ENCODE data around the gene DYNC1I2. TPM values are rescaled to one million over a fixed set of nuclear protein-coding genes. Genes with fewer than 3 reads are reported as not detected.
"Not testable (repeated sequence)": the region's sequence is repeated elsewhere in the genome, so short reads cannot be mapped to it uniquely, and the experiment has no call there.

The DYNC1I2 gene
- total RNA-seq, 1 donor from 2014 or later, result 52.0 TPM

DNA sequence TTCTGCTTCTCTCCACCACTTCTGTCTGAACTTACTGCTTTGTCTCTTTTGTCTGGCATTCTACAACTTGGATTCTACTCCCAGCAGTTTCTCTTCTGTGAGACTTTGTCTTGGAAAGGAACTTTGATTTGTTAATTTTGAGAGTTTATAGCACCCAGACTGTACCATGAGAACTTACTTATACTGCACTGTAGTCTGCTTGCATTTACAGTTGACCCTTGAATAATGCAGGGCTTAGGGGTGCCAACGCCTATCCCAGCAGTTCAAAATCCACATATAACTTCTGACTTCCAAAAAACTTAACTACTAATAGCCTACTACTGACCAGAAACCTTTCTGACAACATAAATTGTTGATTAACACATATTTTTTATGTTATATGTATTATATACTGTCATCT, 55.5 kb downstream of the DYNC1I2 start:
- Mint-ChIP-seq H3K27me3 (no peaks in the 10 kb centered on the region), H3K9me3 (peaks cover 3% of the 10 kb centered on the region), H3K27ac (no peak overlapping the region), H3K4me1 (peaks cover 33% of the 10 kb centered on the region), H3K36me3 (ENCODE audit: low read depth) (peaks cover 62% of the 10 kb centered on the region), H3K4me3 (no peak overlapping the region)
- TF ChIP-seq, protein P1, sequence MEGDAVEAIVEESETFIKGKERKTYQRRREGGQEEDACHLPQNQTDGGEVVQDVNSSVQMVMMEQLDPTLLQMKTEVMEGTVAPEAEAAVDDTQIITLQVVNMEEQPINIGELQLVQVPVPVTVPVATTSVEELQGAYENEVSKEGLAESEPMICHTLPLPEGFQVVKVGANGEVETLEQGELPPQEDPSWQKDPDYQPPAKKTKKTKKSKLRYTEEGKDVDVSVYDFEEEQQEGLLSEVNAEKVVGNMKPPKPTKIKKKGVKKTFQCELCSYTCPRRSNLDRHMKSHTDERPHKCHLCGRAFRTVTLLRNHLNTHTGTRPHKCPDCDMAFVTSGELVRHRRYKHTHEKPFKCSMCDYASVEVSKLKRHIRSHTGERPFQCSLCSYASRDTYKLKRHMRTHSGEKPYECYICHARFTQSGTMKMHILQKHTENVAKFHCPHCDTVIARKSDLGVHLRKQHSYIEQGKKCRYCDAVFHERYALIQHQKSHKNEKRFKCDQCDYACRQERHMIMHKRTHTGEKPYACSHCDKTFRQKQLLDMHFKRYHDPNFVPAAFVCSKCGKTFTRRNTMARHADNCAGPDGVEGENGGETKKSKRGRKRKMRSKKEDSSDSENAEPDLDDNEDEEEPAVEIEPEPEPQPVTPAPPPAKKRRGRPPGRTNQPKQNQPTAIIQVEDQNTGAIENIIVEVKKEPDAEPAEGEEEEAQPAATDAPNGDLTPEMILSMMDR (IDR thresholded peaks at IDR 0.05), result no peak
- intact Hi-C loops (cut with micrococcal nuclease), result no loop called here
- CTCF ChIA-PET, result no interaction called here
- ATAC-seq (ENCODE audit: low read depth) (no peak), DNase-seq (no peak)
- POLR2A ChIA-PET, result no interaction called here

DNA sequence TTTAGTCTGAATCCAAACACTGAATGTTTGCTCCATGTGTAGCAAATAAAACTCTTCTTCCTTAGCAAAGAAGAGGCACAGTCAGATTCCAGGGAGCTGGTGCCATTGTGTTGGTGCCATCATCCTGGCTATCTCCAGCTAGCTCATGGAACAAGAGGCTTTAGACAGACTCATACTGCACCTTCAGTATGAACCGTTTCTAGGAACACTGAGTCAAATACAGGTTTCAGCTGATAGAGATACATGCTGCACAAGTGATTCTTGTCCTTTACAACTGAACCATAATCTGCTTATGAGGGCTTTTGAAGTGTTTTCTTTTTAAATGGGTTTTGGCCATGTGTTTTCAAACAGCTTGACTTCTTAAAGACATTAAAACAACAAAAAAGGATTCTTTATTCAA, 57.9 kb downstream of the DYNC1I2 start:
- DNase-seq, result no peak
- intact Hi-C loops (cut with micrococcal nuclease), result no loop called here
- POLR2A ChIA-PET, result no interaction called here
- H3K36me3 Mint-ChIP-seq (ENCODE audit: low read depth), result peaks cover 71% of the 10 kb centered on the region
- H3K27me3 Mint-ChIP-seq, result no peaks in the 10 kb centered on the region
- H3K4me1 Mint-ChIP-seq, result peaks cover 33% of the 10 kb centered on the region
- TF ChIP-seq, protein P1 (IDR thresholded peaks at IDR 0.05), result no peak
- no peaks in the 10 kb centered on the region for H3K9me3 Mint-ChIP-seq
- CTCF ChIA-PET, result no interaction called here
- no peak overlapping the region for H3K27ac Mint-ChIP-seq
- no peak for ATAC-seq (ENCODE audit: low read depth)
- no peak overlapping the region for H3K4me3 Mint-ChIP-seq

DNA sequence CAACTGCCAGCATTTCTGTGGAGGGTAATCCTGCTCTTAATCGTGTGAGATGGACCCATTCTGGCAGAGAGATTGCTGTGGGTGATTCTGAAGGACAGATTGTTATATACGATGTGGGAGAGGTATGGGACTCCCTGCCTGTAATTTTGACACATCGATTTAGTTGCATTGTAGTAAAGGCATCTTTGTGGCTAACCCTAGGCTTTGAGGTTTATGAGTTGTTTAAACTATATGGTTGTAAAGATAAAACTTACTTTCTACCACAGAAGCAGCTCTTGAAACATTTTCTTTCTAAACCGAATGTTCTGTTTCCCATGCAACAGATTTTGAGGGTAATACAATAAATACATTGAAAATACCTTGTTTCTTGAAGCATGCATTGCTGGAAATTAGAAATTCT, 58.5 kb downstream of the DYNC1I2 start:
- ATAC-seq (ENCODE audit: low read depth) (no peak), DNase-seq (no peak)
- H3K4me1 Mint-ChIP-seq, result peaks cover 29% of the 10 kb centered on the region
- H3K27ac Mint-ChIP-seq, result no peak overlapping the region
- TF ChIP-seq, protein P1 (IDR thresholded peaks at IDR 0.05), result no peak
- intact Hi-C loops (cut with micrococcal nuclease), result no loop called here
- no peaks in the 10 kb centered on the region for H3K27me3 Mint-ChIP-seq
- no peak overlapping the region for H3K4me3 Mint-ChIP-seq
- ChIA-PET CTCF (no interaction called here), POLR2A (no interaction called here)
- H3K36me3 Mint-ChIP-seq (ENCODE audit: low read depth), result peaks cover 71% of the 10 kb centered on the region
- H3K9me3 Mint-ChIP-seq, result no peaks in the 10 kb centered on the region

DNA sequence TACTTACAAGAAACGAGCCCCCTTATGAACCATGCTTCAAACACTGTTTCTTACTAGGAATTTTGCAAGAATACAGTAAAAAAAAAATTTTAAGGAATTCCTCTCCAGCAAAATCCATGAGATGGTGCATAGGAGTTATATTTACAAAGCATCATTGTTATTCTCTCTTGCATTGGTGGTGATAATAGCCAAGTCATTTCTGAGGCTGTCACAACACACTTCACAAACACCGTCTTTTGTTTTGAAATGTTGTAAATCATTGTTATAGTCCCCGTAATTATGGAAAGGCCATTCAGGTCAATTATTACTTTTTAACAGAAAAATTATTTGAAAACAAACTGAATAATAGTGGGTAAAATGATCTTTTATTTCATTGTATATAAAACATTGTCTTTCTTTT, 60.1 kb downstream of the DYNC1I2 start:
- Mint-ChIP-seq H3K9me3 (no peaks in the 10 kb centered on the region), H3K36me3 (ENCODE audit: low read depth) (peaks cover 69% of the 10 kb centered on the region), H3K27me3 (no peaks in the 10 kb centered on the region), H3K4me1 (peaks cover 14% of the 10 kb centered on the region), H3K27ac (no peak overlapping the region), H3K4me3 (no peak overlapping the region)
- no peak for ATAC-seq (ENCODE audit: low read depth)
- no peak for DNase-seq
- CTCF ChIA-PET, result no interaction called here
- intact Hi-C loops (cut with micrococcal nuclease), result no loop called here
- POLR2A ChIA-PET, result no interaction called here
- TF ChIP-seq, protein P1 (IDR thresholded peaks at IDR 0.05), result no peak

DNA sequence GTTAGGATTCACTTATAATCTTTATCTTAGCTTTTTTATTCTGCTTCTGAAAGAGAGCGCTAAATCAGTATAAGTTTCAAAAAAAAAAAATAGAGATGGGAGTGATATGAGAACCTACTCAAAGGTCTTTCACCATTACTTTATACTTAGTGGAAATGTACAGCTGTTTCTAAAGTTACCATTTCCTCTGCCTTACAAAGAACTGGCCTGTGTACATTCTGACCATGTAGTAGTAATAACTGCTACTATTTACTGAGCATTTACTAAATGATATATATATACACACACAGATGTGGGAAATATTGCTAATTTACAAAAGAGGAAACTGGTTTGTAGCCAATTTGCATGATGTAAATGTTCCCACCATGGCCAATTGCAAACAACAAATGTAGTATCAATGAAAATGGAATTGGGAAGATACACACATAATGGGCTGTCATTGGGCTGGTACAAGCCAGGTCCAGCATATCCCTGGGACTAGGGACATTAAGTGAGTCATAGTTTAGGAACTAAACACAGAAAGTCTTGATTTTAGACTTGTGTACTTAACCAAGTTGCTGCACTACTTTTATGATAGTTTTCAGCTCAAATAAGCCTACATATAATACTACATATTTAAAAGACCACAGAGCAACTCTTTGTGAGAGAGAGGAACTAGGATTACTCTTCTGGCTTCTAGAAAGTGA, 67.1 kb downstream of the DYNC1I2 start:
- H3K4me1 Mint-ChIP-seq, result peaks cover 2% of the 10 kb centered on the region
- H3K9me3 Mint-ChIP-seq, result peaks cover 8% of the 10 kb centered on the region
- H3K27ac Mint-ChIP-seq, result no peak overlapping the region
- no peak for DNase-seq
- no peaks in the 10 kb centered on the region for H3K27me3 Mint-ChIP-seq
- intact Hi-C loops (cut with micrococcal nuclease), result no loop called here
- no peak overlapping the region for H3K4me3 Mint-ChIP-seq
- no peak for ATAC-seq (ENCODE audit: low read depth)
- TF ChIP-seq, protein P1 (IDR thresholded peaks at IDR 0.05), result no peak
- peaks cover 59% of the 10 kb centered on the region for H3K36me3 Mint-ChIP-seq (ENCODE audit: low read depth)
- ChIA-PET POLR2A (interaction anchor here (0.5 to 0.7 kb wide), 2 partner anchors 11 to 12 kb away, joined by 4 to 5 read pairs; no protein-coding TSS in a partner anchor), CTCF (no interaction called here)

DNA sequence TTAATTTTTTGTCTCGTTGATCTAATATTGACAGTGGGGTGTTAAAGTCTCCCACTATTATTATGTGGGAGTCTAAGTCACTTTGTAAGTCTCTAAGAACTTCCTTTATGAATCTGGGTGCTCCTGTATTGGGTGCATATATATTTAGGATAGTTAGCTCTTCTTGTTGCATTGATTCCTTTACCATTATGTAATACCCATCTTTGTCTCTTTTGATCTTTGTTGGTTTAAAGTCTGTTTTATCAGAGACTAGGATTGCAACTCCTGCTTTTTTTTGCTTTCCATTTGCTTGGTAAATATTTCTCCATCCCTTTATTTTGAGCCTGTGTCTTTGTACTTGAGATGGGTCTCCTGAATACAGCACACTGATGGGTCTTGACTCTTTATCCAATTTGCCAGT, 71.5 kb downstream of the DYNC1I2 start:
- H3K4me3 Mint-ChIP-seq; DNase-seq; intact Hi-C loops (cut with micrococcal nuclease); H3K27me3 Mint-ChIP-seq; ATAC-seq (ENCODE audit: low read depth); POLR2A ChIA-PET; H3K4me1 Mint-ChIP-seq; CTCF ChIA-PET; H3K9me3 Mint-ChIP-seq; H3K27ac Mint-ChIP-seq: not testable (repeated sequence)
- peaks cover 62% of the 10 kb centered on the region for H3K36me3 Mint-ChIP-seq (ENCODE audit: low read depth)

DNA sequence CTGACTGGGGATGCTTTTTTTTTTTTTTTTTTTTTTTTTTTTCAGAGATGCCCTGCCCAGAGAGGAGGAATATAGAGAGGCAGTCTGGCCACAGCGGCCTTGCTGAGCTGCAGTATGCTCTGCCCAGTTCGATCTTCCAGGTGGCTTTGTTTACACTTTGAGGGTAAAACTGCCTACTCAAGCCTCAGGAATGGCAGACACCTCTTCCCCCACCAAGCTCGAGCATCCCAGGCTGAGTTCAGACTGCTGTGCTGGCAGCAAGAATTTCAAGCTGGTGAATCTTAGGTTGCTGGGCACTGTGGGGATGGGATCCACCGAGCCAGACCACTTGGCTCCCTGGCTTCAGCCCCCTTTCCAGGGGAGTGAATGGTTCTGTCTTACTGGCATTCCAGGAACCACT, 73.9 kb downstream of the DYNC1I2 start:
- H3K27ac Mint-ChIP-seq; H3K4me3 Mint-ChIP-seq; H3K27me3 Mint-ChIP-seq; POLR2A ChIA-PET; H3K4me1 Mint-ChIP-seq; H3K9me3 Mint-ChIP-seq; intact Hi-C loops (cut with micrococcal nuclease); ATAC-seq (ENCODE audit: low read depth); DNase-seq; CTCF ChIA-PET: not testable (repeated sequence)
- peaks cover 52% of the 10 kb centered on the region for H3K36me3 Mint-ChIP-seq (ENCODE audit: low read depth)
